Fibroblast of skin of left biceps (primary cell): ENCODE measurements around the gene WDR27.

ENCODE experiments used
- DNase-seq, 2 experiments: peaks; one replicate each; pipeline ENCODE4 v3.0.0-alpha.2; 2013; ENCODE audit warnings: low read depth in 2 of 2

The WDR27 gene

DNA sequence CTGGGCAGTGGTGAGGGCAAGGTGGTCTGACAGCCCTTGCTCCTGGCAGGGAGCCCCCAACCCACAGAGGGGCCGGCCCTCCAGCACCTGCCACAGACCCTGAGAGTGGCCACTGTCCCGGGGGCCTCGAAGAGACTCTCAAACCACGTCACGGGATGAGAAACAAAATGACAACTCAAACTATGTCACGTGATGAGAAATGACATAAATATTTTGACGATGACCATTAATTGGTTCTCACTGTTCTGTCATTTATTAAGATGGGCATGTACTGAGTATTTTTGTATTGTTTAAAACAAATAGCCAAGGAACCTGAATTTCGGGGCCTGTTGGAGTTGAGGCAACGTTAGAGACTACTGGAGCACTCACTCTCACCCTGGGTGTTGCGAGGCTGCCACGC is 135.5 kb downstream of the WDR27 start:
- no peak for DNase-seq

DNA sequence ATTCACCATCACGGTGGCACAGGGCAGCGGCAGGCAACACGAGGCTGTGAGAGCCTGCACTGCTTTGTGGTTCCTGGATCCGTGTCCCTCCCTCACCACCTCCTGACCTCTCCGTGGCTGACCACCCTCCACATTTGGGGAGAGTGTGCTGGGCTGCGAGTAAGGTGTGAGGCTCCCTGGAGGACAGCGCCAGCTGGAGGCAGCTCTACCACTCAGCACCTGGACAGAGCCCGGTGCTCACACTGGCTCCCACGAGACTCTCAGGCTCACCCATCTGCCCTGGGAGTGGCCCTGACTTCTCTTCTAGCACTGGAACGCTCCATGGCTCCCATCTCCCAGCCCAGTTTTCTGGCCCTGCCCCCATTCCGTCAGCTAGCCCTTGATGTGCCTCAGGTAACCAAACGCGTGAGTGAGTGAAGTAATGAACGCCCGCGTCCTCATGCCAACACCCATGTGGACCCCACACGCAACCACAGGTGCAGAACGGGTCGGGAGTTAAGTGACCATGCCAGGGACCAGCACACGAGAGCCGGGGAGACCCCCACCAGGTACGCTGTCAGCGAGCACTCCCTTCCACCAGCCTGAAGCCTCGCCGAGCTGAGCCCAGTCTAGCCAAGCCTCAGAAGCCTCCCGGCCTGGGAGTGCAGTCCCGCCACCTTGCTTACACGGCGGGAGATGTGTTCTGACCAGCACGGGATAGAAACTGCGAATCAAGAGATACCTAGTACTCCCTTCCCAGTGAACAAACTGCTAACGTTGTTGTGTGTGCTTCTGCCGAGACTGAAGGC is 137.2 kb downstream of the WDR27 start:
- DNase-seq: no peak

DNA sequence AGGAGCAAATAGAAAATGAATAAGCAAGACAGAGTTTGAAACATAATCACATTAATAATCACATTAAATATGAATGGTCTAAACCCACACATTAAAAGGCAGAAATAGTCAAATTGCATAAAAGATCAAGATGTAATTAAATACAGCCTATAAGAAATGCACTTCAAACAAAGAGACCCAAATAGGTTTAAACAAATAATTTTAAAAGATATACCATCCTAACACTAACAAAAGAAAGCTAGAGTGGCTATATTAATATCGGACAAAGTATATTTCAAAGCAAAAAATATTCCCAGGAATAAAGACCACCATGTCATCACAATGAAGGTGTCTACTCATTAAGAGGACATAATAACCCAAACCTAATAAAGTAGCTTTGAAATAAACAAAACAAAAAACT is 140.2 kb downstream of the WDR27 start:
- DNase-seq: no peak

DNA sequence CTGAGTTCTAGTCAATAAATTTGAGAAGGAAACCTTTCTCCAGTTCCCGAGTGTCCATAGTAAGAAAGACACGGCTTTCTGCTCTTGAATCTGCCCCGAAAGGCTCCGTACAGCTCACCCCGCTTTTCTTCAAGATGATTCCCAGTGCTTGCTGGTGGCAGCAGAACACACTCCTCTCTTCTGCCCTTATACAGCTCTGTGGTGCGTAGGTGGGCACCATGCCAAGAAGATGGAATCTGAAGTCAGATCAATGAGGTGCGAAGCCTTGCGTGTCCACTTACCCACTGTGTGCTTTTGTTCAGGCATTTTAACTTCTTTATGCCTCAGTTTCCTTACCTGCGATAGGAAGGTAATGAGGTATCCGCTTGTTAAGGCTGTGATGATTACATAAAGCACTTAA is 142.2 kb downstream of the WDR27 start:
- DNase-seq: no peak

DNA sequence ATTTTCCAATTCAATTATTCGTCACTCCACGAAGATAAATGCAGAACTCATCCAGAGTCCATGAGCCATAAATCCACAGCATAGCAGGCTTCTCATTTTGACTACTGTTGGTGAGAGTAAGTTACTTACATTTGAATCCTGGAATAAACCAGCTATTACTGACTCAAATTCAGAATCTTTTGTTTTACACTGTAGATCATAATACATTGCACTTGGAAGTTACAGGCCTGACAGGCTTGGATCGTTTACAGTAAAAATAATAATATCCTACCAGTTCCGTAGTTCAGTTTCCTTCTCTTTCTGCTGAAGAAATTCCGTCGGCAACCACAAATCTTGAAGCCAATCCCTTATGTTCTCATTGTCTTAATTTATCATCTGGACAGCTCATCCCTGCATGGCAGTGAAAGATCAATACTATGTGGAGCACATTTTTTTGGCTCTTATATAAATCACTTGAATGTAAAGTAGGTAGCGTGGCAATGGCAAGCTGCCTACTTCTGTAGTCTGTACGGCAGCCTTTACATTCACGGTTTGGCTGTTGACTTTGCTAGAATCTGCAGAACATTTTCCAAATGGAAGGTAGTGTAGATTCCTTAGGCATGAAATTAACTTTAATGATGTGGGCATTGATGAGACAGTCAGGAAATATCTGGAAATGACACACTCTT is 142.9 kb downstream of the WDR27 start:
- peak; percentile 97 to 99 for DNase-seq

DNA sequence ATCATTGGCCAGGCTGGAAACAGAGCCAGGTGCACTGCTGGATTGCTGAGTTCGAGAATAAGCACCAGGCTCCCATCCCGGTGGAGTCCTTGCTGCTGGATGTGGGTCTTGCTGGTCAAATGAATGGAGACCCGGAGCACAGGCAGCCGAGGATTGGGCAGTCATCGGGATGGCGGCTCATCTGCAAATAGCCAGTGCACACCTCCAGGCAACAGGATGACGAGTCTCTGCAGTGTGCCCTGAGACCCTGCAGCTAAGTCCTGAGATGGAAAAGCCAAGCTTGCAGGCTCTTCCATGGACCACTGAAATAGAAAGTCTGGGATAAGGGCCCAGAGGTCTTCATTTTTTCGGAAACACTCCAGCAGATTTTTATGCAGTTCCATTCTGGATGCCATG is 143.5 kb downstream of the WDR27 start:
- no peak for DNase-seq

DNA sequence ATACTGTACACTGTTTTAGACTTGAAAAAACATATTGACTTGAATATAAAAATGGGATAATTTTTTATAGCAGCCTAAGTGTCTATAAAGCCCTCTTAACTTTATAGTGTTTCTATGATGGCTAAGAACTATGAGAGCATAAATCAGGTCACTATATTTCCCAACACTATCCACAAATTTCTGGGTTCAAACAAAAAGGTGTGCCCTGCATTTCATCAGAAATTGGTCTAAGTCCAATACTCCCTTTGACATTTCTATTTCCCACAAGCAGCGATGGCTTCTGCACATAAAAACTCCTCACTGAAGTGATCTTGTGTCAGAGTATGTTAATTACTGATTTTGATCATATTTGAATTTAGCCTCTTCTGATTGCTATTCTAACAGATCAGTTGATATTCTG is 143.9 kb downstream of the WDR27 start:
- no peak for DNase-seq

DNA sequence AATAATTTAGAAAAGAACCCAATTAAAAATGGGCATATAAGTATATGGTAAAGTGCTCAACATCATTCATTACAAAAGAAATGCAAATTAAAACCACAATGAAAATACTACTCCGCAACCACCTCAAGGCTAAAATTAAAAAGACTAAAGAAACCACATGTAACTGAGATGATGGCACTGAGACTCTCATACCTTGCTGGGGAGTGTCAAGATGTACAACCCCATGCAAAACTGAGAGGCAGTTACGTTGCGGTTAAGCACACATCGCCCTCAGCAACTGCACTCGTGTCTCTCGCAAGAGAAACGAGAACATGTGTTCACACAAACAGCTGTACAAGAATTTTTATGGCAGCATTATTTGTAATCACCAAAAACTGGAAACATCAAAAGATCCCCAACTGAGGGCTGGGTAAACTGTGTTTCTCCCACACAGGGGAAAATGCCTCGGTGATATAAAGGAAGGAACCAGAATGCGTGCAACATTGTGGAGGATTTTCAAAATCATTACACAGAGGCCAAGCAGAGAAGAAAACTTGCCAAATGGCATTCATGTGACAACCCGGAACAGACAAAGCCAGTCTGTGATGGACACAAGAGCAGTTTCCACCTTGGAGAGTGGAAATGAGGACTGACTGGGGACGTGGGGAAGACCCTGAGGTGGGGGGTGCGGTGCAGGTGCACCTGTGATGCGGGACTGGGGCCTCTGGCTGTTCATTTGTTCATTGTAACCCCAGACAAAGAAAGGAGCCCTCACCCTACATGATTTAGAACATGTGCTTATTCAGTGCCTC is 144.9 kb downstream of the WDR27 start:
- no peak for DNase-seq

DNA sequence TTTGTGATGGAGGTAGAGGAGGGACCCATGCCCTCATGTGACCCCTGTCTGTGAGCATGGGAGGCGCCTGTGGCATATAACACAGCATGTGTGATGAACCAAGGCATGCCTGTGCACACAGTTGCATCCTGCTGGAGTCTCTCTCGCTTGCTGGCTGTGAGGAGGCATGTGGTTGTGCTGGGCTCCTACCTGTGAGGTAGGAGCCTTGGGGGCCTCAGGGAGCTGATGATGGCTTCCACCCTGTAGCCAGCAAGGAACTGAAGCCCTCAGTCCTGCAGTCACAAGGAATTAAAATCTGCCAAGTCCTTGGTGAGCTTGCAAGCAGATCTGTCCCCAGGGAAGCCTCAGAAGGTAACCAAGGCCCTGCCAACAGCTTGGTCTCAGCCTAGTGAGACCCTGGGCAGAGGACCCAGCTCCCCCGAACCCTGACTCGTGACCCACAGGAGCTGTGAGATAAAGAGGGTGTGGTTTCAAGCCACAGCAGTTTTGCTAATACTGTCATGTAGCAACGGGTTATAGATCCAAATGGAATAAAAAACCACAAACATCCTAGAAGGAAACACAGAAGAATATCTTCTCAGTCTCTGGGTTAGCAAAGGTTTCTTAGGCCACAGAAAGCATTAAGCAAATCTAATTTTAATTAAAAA is 145.7 kb downstream of the WDR27 start:
- no peak for DNase-seq

DNA sequence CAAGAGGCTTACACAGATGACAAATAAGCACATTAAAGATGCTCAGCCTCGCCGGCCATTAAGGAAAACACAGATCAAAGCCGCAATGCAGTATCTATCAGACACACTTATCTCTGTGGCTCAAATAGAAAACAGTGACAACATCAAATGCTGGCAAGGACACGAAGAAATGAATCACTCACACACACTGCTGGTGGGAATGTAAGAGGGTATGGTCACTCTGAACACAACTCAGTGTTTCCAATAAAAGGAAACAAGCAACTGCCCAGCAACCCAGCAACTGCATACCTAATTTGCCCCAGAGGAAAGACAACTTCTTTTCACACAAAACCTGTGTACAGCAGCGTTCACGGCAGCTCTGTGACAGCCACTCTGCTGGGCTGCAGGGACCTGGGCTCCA is 155.8 kb downstream of the WDR27 start:
- DNase-seq: no peak

DNA sequence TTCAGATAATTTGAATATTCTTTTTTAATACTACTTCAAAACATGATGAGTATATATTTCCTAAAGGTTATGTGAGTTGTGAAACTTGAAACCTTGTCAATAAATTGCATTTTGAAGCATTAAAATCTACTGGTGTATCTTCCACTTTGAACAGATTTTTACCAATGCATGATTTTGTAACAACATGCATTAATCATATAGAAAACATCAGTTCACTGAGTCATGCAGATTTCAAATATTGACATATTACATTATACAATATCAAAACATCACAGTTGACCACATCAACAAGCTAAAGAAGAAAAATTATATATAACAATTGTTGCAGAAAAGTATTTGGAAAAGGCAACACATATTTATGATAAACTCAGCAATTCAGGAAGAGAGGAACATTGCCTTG is 158.1 kb downstream of the WDR27 start:
- DNase-seq: no peak

DNA sequence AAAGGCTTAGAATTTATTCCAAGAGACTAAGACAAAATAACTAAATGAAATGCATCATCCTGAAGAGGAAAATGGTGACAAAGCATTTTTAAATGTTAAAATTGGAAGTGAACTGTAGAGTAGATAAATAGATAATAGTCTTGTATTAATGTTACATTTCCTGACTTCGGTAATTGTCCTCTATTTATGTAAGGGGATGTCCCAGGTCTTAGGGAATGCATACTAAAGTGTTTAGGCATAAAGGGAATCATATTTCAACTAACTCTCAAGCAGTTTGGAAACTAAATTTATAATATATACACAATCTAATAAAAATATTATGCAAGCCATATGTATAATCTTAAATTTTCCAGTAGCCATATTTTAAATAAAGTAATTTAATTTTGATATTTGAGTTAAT is 159.3 kb downstream of the WDR27 start:
- no peak for DNase-seq

DNA sequence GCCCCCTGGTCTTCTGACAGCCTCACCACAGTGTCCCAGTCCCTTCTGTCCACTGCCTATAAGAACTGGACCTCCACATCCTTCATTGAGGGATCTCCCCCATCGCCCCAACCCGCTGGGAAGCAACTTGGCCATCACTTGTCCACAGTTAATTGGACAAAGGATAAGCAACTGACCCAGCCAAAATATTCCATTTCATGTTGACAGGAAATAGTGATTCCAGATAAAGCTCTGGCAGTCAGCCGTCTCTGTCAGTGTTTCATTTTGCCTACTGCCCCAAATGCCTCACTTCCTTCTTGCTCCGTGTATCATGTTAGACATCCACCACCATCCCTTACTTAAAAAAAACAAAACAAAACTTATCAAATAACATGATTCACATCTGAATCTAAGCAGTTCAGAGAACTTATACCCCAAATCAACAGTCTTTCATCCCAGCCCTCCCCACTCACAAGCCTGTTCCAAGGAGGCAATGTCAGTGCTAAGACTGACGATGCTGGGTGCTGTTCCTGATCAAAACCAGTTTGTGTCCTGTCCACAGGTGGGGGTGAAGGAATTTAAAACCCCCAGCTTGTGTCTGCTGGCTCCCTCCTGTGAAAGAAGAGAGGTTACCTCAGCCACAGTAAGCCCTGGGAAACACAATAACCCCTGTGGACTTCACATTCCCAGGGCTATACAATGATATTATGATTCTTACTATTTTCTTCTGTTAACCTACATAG is 162.5 kb downstream of the WDR27 start:
- no peak for DNase-seq

DNA sequence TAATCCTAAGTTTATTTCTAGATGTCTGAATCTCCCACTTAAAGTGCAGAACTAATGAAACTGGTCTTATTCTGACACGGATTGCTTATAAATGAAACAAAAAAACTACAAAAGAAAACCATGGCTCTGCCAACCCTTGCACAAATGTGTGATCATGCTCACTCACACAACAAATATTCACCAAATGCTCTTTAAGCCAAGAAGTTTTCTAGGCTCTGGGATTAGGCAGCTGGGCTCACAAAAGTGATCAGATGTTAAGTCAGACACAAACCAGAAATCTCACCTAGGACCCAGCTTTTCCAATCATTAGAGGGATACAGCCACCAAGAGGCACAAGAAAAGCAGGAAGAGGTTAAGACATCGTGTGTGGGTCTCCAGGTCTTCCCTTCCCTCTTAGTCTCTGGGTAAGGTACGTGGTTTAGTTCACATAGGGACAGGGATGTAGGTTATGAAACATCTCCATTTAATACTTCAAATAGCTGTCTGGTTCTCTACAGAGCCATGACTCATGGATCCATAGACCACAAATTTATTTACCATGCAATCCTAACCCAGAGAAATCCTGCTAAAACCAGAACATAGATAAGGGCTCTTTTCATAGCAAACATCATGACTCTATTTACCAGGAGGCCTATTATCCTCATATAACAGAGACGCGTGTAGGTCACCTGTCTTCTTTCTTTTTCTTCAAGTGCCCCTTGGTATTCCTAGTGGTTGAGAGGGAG is 165.2 kb downstream of the WDR27 start:
- DNase-seq: peak; percentile 62 to 67

DNA sequence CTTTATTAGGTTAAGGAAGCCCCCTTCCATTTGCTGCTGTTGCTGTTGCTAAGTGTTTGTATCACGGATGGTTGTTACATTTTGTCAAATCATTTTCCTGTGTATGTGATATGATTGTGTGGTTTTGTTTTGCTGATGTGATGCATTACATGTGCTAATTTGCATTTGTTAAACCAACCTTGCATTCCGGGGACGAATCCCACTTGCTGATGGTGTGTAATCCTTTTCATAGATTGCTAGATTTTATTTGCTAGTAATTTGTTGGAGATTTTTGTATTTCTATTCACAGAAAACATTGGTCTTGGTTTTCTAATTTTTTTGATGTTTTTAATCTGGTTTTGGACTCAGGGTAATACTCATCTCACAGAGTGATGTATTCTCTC is 167.8 kb downstream of the WDR27 start:
- no peak for DNase-seq

DNA sequence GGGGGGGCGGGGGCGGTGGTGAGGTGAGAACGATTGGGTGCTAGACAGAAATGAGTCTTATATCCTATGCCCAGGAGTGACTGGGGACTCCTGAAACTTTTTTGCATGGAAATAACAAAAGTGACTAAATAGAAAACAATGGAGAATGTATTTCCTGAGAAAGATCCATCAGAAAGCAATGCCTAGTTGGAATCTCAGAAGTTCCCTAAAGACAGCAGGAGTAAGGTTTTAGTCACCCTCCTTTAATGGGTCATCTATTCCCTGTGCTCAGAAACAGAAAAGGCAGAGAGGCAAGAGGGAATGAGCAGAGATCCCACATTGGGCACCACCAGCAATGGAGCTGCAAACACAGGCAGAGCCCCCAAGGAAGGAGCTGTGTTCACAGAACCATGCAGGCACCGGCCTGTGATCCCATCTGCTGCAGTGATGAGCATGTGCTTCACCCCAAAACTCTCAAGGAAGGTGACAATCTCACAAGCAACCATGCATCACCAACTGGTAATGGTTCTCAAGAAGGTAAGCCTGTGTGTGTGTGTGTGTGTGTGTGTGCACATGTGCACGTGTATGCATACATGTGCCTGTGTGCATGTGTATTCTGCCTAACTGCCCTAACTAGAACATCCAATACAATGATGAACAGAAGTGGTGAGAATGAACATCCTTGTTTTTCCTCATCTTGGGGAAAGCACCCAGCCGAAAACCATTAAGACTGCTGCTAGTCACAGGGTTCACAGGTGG is 168.4 kb downstream of the WDR27 start:
- DNase-seq: no peak

DNA sequence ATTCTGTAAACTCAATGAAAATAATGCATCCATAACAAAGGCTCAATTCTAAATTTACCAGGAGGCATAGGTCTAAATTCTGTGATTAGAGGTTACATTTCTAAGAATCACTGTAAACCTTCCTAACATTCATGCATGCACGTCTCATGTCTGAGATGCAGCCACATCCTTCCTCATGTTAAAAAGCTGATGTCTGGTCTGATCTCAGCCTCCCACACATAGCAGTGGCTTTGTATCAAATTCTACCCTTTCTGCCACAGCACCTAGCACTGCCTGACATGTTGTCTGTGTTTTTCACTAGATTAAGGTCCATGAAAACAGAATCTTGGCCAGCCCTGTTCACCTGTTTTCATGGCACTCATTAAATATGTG is 171.1 kb downstream of the WDR27 start:
- DNase-seq: no peak

DNA sequence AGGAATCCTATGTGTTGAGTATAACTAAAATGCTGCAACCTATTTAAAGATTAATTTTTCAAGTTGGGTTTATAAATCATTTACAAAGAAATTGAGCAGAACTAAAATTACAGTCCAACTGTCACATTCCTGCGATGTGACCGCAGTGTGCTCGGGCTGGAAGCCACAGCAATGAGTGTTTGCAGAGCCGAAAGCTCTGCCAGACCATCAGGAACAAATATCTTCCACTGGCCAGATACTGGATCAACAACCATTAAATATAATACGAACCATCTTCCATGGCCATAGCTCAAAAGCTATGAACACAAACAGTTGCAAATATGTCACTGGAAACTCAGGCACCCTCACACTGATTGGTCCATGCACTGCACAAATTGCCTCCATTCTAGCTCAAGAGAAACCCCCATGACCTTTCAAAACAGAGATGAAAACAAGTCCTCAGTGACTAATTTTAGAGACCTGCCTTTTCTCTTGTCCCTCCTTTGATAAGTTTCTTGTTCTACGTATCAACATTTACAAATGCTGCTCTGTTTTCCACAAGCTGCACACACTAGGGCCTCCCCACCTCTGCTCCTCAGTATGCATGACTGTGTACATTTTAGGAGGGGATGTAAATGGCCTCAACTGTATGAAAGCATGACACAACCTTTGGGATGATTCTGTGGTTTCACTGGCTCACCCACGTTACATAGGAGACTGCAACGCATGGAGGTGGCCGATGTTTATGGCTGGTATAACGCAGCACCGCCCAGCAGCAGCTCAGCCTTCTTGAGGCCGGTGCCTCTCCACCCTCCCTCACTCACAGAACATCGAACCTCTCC is 171.7 kb downstream of the WDR27 start:
- DNase-seq: peak; percentile 89

DNA sequence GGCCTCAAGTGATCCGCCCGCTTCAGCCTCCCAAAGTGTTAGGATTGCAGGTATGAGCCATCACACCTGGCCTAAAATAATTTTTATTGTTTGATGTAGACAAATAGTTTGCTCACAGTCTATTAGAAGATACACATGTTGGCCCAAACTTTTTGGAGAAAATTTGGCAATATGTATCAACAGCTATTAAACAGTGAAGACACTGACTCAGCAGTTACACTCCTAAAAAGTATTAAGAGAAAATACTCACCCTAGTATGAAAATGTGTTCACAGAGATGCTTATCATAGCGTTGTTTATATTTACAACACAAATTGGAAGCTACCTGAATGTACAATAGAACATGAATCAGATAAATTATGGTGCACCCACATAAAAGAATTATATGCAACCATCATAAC is 173.1 kb downstream of the WDR27 start:
- no peak for DNase-seq
